Hepatocyte (in vitro differentiated cells): Measurements from ENCODE around the gene LRRC31.

Experiments used
- CTCF ChIP-seq: fragments of 200-600 bp; sonication (generic); IDR thresholded peaks from 2 replicates; pipeline ENCODE4 v1.5.1; 2016; ENCODE audit warnings: antibody characterized with exemption, mild to moderate bottlenecking; ENCODE audit not compliant: poor library complexity
- EZH2 ChIP-seq: fragments of 200-600 bp; sonication (generic); IDR thresholded peaks from 2 replicates; pipeline ENCODE4 v1.6.1; 2016; ENCODE audit warnings: antibody characterized with exemption, mild to moderate bottlenecking, borderline replicate concordance
- EZH2phosphoT487 ChIP-seq: fragments of 200-600 bp; sonication (generic); IDR thresholded peaks from one replicate; pipeline ENCODE4 v1.6.1; 2018; ENCODE audit warnings: antibody characterized with exemption, mild to moderate bottlenecking, low read depth, moderate library complexity; ENCODE audit not compliant: unreplicated experiment, severe bottlenecking

- TF ChIP-seq CTCF, result no peak
- TF ChIP-seq EZH2, result no peak
- TF ChIP-seq EZH2phosphoT487, result no peak
Measured at GRCh38 chr3:169886671-169887070, 16.9 kb upstream of the LRRC31 start.
